ENCODE measurements around the gene CASQ2. TPM values are rescaled to one million over a fixed set of nuclear protein-coding genes. Genes with fewer than 3 reads are reported as not detected.

Gene CASQ2
- total RNA-seq, 1 donor from 2014 or later: not detected

DNA sequence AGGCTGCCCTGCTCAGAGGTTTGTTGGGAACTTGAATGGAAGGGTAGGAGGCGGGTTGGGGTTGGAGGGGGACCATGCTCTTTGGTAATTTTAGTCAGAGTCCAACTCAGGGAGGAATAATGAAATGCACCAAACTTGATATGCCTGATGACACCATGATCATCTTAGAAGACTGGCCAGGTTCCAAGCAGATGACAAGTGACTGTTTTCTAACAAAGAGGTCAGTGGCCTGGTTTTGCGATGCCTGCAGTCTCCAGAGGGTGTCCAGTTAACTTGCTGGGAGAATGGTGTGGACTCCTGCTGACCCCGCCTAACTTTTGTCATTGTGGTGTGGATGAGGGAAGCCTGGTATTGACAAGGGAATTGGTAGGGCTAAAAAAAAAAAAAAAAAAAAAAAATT lies 114.4 kb downstream of the CASQ2 start:
- Mint-ChIP-seq H3K27me3 (ENCODE audit: low read depth) (no peaks in the 10 kb centered on the region), H3K9me3 (ENCODE audit: low read depth) (no peaks in the 10 kb centered on the region), H3K4me1 (ENCODE audit: low read depth) (peaks cover 22% of the 10 kb centered on the region), H3K27ac (ENCODE audit: unreplicated experiment) (no peak overlapping the region), H3K4me3 (ENCODE audit: unreplicated experiment) (no peak overlapping the region), H3K36me3 (ENCODE audit: low read depth) (peaks cover 5% of the 10 kb centered on the region)
- TF ChIP-seq, protein P1, sequence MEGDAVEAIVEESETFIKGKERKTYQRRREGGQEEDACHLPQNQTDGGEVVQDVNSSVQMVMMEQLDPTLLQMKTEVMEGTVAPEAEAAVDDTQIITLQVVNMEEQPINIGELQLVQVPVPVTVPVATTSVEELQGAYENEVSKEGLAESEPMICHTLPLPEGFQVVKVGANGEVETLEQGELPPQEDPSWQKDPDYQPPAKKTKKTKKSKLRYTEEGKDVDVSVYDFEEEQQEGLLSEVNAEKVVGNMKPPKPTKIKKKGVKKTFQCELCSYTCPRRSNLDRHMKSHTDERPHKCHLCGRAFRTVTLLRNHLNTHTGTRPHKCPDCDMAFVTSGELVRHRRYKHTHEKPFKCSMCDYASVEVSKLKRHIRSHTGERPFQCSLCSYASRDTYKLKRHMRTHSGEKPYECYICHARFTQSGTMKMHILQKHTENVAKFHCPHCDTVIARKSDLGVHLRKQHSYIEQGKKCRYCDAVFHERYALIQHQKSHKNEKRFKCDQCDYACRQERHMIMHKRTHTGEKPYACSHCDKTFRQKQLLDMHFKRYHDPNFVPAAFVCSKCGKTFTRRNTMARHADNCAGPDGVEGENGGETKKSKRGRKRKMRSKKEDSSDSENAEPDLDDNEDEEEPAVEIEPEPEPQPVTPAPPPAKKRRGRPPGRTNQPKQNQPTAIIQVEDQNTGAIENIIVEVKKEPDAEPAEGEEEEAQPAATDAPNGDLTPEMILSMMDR (IDR thresholded peaks at IDR 0.05): no peak
- no peak for DNase-seq (ENCODE audit: low spot score)

DNA sequence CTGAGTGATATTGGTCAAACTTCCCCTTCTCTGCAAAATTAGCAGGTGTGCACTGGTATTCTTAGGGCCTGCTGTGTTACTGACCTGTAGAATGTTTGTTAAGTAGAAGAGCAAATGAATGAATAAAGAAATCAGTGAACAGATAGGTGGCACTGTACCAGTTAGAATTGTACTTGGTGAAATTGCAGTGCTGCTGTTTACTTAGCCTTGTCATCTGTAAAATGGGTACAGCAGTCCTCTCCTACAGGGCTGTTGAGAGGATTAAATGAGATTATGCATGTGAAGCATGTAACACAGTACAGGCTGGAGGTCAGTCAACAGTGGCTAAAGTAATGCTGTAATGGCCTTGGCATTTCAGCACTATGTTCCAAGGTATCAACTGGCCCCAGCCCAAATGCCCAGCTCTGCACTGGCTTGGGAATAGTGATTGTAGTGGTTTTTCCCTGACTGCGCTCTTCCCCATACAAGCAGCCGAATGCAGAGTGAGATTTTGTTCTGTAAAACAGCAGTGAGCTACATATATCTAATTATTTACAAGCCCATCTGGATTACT lies 116.2 kb downstream of the CASQ2 start:
- Mint-ChIP-seq H3K27me3 (ENCODE audit: low read depth) (no peaks in the 10 kb centered on the region), H3K4me1 (ENCODE audit: low read depth) (peaks cover 22% of the 10 kb centered on the region), H3K9me3 (ENCODE audit: low read depth) (no peaks in the 10 kb centered on the region), H3K4me3 (ENCODE audit: unreplicated experiment) (no peak overlapping the region), H3K36me3 (ENCODE audit: low read depth) (peaks cover 2% of the 10 kb centered on the region), H3K27ac (ENCODE audit: unreplicated experiment) (no peak overlapping the region)
- TF ChIP-seq, protein P1 (IDR thresholded peaks at IDR 0.05): no peak
- no peak for DNase-seq (ENCODE audit: low spot score)

DNA sequence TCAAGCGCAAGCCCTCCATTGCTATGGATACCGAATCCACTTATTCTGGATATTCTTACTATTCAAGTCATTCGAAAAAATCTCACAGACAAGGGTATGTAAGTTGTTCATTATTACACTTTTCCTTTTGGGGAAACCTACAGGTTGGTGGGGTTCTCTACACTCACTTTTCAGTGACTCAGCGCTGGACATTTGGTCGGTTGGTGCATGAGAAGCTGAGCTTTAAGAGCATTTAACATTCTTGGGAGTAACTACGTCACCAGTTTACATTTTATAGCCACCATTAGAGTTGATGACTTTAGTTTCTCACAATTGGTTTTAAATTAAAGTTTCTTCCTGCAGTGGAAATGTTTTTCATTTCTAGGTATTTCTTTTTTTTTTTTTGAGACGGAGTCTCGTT lies 117.1 kb downstream of the CASQ2 start:
- TF ChIP-seq, protein P1 (IDR thresholded peaks at IDR 0.05): no peak
- peaks cover 22% of the 10 kb centered on the region for H3K4me1 Mint-ChIP-seq (ENCODE audit: low read depth)
- H3K36me3 Mint-ChIP-seq (ENCODE audit: low read depth): no peaks in the 10 kb centered on the region
- H3K9me3 Mint-ChIP-seq (ENCODE audit: low read depth): no peaks in the 10 kb centered on the region
- no peak overlapping the region for H3K4me3 Mint-ChIP-seq (ENCODE audit: unreplicated experiment)
- no peaks in the 10 kb centered on the region for H3K27me3 Mint-ChIP-seq (ENCODE audit: low read depth)
- no peak for DNase-seq (ENCODE audit: low spot score)
- H3K27ac Mint-ChIP-seq (ENCODE audit: unreplicated experiment): no peak overlapping the region

DNA sequence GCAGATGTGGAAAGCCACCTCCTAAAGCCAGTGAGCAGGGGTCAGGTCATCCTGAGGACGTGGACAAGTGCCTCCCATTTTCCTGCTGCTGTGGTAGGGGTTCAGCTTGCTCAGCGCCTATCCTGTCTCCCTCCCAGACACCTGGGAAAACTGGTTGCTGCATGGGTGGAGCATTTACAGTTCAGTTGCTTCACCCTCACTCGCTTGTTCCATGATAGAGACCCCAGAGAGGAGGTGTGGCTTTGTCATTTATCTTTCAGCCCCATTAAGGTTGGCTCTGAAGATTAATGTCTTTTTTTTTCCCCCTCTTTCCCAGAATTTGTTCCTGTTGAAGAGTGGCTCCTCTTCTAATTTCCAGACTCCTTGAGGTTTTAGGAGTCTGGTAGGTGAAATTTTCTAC lies 117.6 kb downstream of the CASQ2 start:
- no peak for DNase-seq (ENCODE audit: low spot score)
- Mint-ChIP-seq H3K4me3 (ENCODE audit: unreplicated experiment) (no peak overlapping the region), H3K4me1 (ENCODE audit: low read depth) (peaks cover 22% of the 10 kb centered on the region), H3K27ac (ENCODE audit: unreplicated experiment) (no peak overlapping the region), H3K36me3 (ENCODE audit: low read depth) (no peaks in the 10 kb centered on the region), H3K27me3 (ENCODE audit: low read depth) (no peaks in the 10 kb centered on the region), H3K9me3 (ENCODE audit: low read depth) (no peaks in the 10 kb centered on the region)
- TF ChIP-seq, protein P1 (IDR thresholded peaks at IDR 0.05): no peak

Other genes starting within 250 kb of the CASQ2 start
- 16.2 to 19.2 TPM (median 18.0 TPM) in 3 replicates for gene VANGL1, start 126.7 kb downstream of the CASQ2 start, total RNA-seq
- not detected in 3 replicates for gene NHLH2, start 72.4 kb upstream of the CASQ2 start, total RNA-seq
- 6.7 to 9.8 TPM (median 8.3 TPM) in 3 replicates for gene SLC22A15, start 207.8 kb upstream of the CASQ2 start, total RNA-seq